GM23338 (cell line): ENCODE data around the gene GOLGA6C. TPM values are rescaled to one million over a fixed set of nuclear protein-coding genes. Genes with fewer than 3 reads are reported as not detected.

Source experiments
- ATAC-seq: fragments of 200-7000 bp; cut with Tn5 transposase; 3 replicates; pipeline ENCODE4 v1.9.1; 2020
- DNase-seq: peaks from one replicate; pipeline ENCODE4 v3.0.0-alpha.2; 2015; ENCODE audit warnings: low spot score
- H2AFZ ChIP-seq: fragments of 200-600 bp; sonication (generic); 2 replicates; pipeline ENCODE4 v1.8.0; 2016; ENCODE audit warnings: antibody characterized with exemption, mild to moderate bottlenecking, moderate library complexity
- H3F3A ChIP-seq: fragments of 200-600 bp; sonication (generic); replicated peaks from 2 replicates; pipeline ENCODE4 v1.8.0; 2017; ENCODE audit warnings: antibody characterized with exemption, mixed run types, low read depth
- H3K27ac ChIP-seq: fragments of 200-600 bp; sonication (generic); 2 replicates; pipeline ENCODE4 v1.6.1; 2016; ENCODE audit warnings: low read depth
- H3K27me3 ChIP-seq: fragments of 200-600 bp; sonication (generic); 2 replicates; pipeline ENCODE4 v1.8.0; 2016; ENCODE audit warnings: mild to moderate bottlenecking, mixed run types, moderate library complexity; ENCODE audit not compliant: insufficient read depth
- H3K36me3 ChIP-seq: fragments of 200-600 bp; sonication (generic); 2 replicates; pipeline ENCODE4 v1.8.0; 2016; ENCODE audit warnings: mild to moderate bottlenecking; ENCODE audit not compliant: insufficient read depth
- H3K4me1 ChIP-seq: fragments of 200-600 bp; sonication (generic); 2 replicates; pipeline ENCODE4 v1.8.0; 2016; ENCODE audit warnings: mild to moderate bottlenecking, moderate library complexity; ENCODE audit not compliant: insufficient read depth
- H3K4me2 ChIP-seq: fragments of 200-600 bp; sonication (generic); 2 replicates; pipeline ENCODE4 v1.7.1; 2017; ENCODE audit warnings: mixed run types
- H3K4me3 ChIP-seq: fragments of 200-600 bp; sonication (generic); 2 replicates; pipeline ENCODE4 v1.6.1; 2016; ENCODE audit warnings: mixed run types
- H3K79me2 ChIP-seq: fragments of 200-600 bp; sonication (generic); replicated peaks from 2 replicates; pipeline ENCODE4 v1.8.0; 2017; ENCODE audit warnings: mild to moderate bottlenecking; ENCODE audit not compliant: insufficient read depth
- H3K9me2 ChIP-seq: fragments of 200-600 bp; sonication (generic); 2 replicates; pipeline ENCODE4 v1.8.0; 2017; ENCODE audit not compliant: insufficient read depth
- H4K20me1 ChIP-seq: fragments of 200-600 bp; sonication (generic); replicated peaks from 2 replicates; pipeline ENCODE4 v1.8.0; 2017; ENCODE audit warnings: mild to moderate bottlenecking; ENCODE audit not compliant: insufficient read depth
- H3K27ac Mint-ChIP-seq: 2 replicates; pipeline ENCODE4 v1.8.0; 2020; ENCODE audit warnings: inconsistent platforms, mild to moderate bottlenecking, moderate library complexity, mixed read lengths
- H3K27me3 Mint-ChIP-seq: 3 replicates; pipeline ENCODE4 v1.8.0; 2022; ENCODE audit warnings: low read depth, mild to moderate bottlenecking, moderate library complexity, mixed read lengths, inconsistent platforms; ENCODE audit not compliant: insufficient read depth, poor library complexity
- H3K36me3 Mint-ChIP-seq: 3 replicates; pipeline ENCODE4 v1.8.0; 2021; ENCODE audit warnings: low read depth, mild to moderate bottlenecking, inconsistent platforms, moderate library complexity, mixed read lengths
- H3K4me1 Mint-ChIP-seq: 3 replicates; pipeline ENCODE4 v1.8.0; 2020; ENCODE audit warnings: mild to moderate bottlenecking, inconsistent platforms, mixed read lengths
- H3K4me3 Mint-ChIP-seq: 3 replicates; pipeline ENCODE4 v1.8.0; 2021; ENCODE audit warnings: moderate library complexity, mild to moderate bottlenecking, inconsistent platforms, mixed read lengths
- H3K9me3 Mint-ChIP-seq: 3 replicates; pipeline ENCODE4 v1.8.0; 2020; ENCODE audit warnings: moderate library complexity, mild to moderate bottlenecking, inconsistent platforms, mixed read lengths
- EZH2phosphoT487 ChIP-seq: fragments of 200-600 bp; sonication (generic); IDR thresholded peaks from one replicate; pipeline ENCODE4 v1.8.1; 2018; ENCODE audit warnings: antibody characterized with exemption; ENCODE audit not compliant: unreplicated experiment
- JUNB ChIP-seq: IDR thresholded peaks from one replicate; pipeline ENCODE4 v1.6.1; 2016; ENCODE audit warnings: antibody characterized with exemption; ENCODE audit not compliant: unreplicated experiment
- NANOG ChIP-seq: IDR thresholded peaks from 2 replicates; pipeline ENCODE4 v1.6.1; 2016; ENCODE audit warnings: antibody characterized with exemption, borderline replicate concordance
- STAT1 ChIP-seq: IDR thresholded peaks from one replicate; pipeline ENCODE4 v1.6.1; 2016; ENCODE audit warnings: antibody characterized with exemption; ENCODE audit not compliant: unreplicated experiment
- ZNF114 ChIP-seq: fragments of 250-450 bp; sonication (Bioruptor Pico); IDR thresholded peaks from 2 replicates; pipeline ENCODE4 v1.5.0; 2020; ENCODE audit warnings: mild to moderate bottlenecking, moderate library complexity
- ZNF331 ChIP-seq: fragments of 250-450 bp; sonication (Bioruptor Pico); IDR thresholded peaks from 2 replicates; pipeline ENCODE4 v1.5.0; 2020; ENCODE audit warnings: low read depth, mild to moderate bottlenecking, moderate library complexity
- polyA plus RNA-seq: library from polyadenylated mRNA; unstranded; fragments of >200 nt; fragmentation: Nextera tagmentation; extraction: Ambion mirVana; gene quantifications from 2 replicates; pipeline ENCODE4 v1.2.1, GENCODE V29; 2016
- total RNA-seq: library from RNA; depleted of rRNA; stranded (reverse); fragments of >200 nt; shearing (Covaris generic); gene quantifications from 2 replicates; pipeline ENCODE4 v1.2.3, GENCODE V29; 2014
- TF ChIP-seq, protein P1 (sequence below): IDR thresholded peaks from one replicate; pipeline ENCODE4 v1.6.1; 2018; ENCODE audit warnings: antibody characterized with exemption; ENCODE audit not compliant: unreplicated experiment
- TF ChIP-seq, protein P2 (sequence below): IDR thresholded peaks from 2 replicates; pipeline ENCODE4 v1.6.1; 2016; ENCODE audit warnings: antibody characterized with exemption
- TF ChIP-seq, protein P3 (sequence below): fragments of 250-450 bp; sonication (Bioruptor Pico); IDR thresholded peaks from 2 replicates; pipeline ENCODE4 v1.5.0; 2020; ENCODE audit warnings: mild to moderate bottlenecking, moderate library complexity

Gene GOLGA6C
- total and polyA plus RNA-seq, 2 experiments from 2014 or later: 0.34 to 1.3 TPM

DNA sequence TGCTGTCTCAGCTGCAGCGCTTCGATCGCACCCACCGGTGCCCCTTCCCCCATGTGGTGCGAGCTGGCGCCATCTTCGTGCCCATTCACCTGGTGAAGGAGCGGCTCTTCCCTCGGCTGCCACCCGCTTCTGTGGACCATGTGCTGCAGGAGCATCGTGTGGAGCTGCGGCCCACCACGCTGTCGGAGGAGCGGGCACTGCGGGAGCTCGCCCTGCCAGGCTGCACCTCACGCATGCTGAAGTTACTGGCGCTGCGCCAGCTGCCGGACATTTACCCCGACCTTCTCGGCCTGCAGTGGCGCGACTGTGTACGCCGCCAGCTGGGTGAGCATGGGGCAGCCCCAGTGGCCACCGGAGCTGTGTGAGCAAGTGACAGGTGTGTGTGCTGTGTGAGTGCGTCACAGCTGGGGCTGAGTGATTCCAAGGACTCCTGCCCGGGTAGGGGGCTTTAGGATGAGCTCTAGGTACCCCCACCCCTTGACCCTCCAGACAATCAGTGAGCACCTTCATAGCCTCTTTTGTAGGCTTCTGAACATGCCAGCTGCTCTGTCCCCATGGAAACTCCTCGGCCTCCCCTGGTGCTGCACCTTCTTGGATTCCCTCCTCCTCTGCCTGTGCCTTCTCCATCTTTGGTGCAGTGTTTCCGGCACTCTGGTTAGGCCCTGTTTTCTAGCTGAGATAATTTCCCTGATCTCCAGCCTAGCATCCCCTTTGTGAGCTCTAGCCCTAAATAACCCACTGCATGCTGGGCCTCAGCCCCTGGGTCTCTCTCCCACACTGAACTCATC, 49.4 kb upstream of the GOLGA6C start (continued):
- TF ChIP-seq, protein P1, sequence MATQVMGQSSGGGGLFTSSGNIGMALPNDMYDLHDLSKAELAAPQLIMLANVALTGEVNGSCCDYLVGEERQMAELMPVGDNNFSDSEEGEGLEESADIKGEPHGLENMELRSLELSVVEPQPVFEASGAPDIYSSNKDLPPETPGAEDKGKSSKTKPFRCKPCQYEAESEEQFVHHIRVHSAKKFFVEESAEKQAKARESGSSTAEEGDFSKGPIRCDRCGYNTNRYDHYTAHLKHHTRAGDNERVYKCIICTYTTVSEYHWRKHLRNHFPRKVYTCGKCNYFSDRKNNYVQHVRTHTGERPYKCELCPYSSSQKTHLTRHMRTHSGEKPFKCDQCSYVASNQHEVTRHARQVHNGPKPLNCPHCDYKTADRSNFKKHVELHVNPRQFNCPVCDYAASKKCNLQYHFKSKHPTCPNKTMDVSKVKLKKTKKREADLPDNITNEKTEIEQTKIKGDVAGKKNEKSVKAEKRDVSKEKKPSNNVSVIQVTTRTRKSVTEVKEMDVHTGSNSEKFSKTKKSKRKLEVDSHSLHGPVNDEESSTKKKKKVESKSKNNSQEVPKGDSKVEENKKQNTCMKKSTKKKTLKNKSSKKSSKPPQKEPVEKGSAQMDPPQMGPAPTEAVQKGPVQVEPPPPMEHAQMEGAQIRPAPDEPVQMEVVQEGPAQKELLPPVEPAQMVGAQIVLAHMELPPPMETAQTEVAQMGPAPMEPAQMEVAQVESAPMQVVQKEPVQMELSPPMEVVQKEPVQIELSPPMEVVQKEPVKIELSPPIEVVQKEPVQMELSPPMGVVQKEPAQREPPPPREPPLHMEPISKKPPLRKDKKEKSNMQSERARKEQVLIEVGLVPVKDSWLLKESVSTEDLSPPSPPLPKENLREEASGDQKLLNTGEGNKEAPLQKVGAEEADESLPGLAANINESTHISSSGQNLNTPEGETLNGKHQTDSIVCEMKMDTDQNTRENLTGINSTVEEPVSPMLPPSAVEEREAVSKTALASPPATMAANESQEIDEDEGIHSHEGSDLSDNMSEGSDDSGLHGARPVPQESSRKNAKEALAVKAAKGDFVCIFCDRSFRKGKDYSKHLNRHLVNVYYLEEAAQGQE: no peak

DNA sequence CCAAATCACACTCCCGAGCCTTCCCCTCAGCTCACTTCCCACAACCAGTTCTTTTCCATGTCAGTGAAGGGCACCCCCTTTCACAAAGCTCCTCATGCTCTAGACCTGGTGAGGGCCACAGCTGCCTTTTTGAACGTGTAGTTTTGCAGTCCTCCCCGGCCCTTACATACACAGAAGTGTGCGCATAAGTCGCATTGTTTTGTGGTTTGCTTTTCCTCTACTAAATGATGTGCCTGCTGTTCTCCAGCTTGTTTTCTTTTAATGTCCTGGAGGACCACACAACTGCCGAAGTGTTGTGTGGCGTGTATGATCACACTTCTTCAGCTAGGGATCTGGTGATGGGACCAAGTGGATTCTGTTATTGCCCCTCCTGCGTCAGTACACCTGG, 48.9 kb upstream of the GOLGA6C start:
- H3K79me2 ChIP-seq: peaks cover 50% of the 10 kb centered on the region
- H3K27ac ChIP-seq: no peak overlapping the region
- Mint-ChIP-seq H3K36me3 (peaks cover 55% of the 10 kb centered on the region), H3K9me3 (no peaks in the 10 kb centered on the region), H3K4me1 (peaks cover 24% of the 10 kb centered on the region), H3K4me3 (no peak overlapping the region), H3K27me3 (peaks cover 23% of the 10 kb centered on the region), H3K27ac (no peak overlapping the region)
- no peaks in the 10 kb centered on the region for H3F3A ChIP-seq
- no peak overlapping the region for H3K4me3 ChIP-seq
- peaks cover 14% of the 10 kb centered on the region; the same call in 1 of the 2 replicates for H3K36me3 ChIP-seq
- no peaks in the 10 kb centered on the region for H3K9me2 ChIP-seq
- no peaks in the 10 kb centered on the region for H3K27me3 ChIP-seq
- ATAC-seq (no peak), DNase-seq (no peak)
- H4K20me1 ChIP-seq: peaks cover 57% of the 10 kb centered on the region
- H3K4me1 ChIP-seq: peaks cover 7% of the 10 kb centered on the region
- H3K4me2 ChIP-seq: no peak overlapping the region
- no peak overlapping the region for H2AFZ ChIP-seq
- TF ChIP-seq JUNB (no peak), NANOG (no peak), ZNF114 (CRISPR knock-in tag) (no peak), EZH2phosphoT487 (no peak), ZNF331 (CRISPR knock-in tag) (no peak), STAT1 (no peak)
- TF ChIP-seq, protein P2, sequence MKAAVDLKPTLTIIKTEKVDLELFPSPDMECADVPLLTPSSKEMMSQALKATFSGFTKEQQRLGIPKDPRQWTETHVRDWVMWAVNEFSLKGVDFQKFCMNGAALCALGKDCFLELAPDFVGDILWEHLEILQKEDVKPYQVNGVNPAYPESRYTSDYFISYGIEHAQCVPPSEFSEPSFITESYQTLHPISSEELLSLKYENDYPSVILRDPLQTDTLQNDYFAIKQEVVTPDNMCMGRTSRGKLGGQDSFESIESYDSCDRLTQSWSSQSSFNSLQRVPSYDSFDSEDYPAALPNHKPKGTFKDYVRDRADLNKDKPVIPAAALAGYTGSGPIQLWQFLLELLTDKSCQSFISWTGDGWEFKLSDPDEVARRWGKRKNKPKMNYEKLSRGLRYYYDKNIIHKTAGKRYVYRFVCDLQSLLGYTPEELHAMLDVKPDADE: no peak
- TF ChIP-seq, protein P1: no peak
- TF ChIP-seq, protein P3, sequence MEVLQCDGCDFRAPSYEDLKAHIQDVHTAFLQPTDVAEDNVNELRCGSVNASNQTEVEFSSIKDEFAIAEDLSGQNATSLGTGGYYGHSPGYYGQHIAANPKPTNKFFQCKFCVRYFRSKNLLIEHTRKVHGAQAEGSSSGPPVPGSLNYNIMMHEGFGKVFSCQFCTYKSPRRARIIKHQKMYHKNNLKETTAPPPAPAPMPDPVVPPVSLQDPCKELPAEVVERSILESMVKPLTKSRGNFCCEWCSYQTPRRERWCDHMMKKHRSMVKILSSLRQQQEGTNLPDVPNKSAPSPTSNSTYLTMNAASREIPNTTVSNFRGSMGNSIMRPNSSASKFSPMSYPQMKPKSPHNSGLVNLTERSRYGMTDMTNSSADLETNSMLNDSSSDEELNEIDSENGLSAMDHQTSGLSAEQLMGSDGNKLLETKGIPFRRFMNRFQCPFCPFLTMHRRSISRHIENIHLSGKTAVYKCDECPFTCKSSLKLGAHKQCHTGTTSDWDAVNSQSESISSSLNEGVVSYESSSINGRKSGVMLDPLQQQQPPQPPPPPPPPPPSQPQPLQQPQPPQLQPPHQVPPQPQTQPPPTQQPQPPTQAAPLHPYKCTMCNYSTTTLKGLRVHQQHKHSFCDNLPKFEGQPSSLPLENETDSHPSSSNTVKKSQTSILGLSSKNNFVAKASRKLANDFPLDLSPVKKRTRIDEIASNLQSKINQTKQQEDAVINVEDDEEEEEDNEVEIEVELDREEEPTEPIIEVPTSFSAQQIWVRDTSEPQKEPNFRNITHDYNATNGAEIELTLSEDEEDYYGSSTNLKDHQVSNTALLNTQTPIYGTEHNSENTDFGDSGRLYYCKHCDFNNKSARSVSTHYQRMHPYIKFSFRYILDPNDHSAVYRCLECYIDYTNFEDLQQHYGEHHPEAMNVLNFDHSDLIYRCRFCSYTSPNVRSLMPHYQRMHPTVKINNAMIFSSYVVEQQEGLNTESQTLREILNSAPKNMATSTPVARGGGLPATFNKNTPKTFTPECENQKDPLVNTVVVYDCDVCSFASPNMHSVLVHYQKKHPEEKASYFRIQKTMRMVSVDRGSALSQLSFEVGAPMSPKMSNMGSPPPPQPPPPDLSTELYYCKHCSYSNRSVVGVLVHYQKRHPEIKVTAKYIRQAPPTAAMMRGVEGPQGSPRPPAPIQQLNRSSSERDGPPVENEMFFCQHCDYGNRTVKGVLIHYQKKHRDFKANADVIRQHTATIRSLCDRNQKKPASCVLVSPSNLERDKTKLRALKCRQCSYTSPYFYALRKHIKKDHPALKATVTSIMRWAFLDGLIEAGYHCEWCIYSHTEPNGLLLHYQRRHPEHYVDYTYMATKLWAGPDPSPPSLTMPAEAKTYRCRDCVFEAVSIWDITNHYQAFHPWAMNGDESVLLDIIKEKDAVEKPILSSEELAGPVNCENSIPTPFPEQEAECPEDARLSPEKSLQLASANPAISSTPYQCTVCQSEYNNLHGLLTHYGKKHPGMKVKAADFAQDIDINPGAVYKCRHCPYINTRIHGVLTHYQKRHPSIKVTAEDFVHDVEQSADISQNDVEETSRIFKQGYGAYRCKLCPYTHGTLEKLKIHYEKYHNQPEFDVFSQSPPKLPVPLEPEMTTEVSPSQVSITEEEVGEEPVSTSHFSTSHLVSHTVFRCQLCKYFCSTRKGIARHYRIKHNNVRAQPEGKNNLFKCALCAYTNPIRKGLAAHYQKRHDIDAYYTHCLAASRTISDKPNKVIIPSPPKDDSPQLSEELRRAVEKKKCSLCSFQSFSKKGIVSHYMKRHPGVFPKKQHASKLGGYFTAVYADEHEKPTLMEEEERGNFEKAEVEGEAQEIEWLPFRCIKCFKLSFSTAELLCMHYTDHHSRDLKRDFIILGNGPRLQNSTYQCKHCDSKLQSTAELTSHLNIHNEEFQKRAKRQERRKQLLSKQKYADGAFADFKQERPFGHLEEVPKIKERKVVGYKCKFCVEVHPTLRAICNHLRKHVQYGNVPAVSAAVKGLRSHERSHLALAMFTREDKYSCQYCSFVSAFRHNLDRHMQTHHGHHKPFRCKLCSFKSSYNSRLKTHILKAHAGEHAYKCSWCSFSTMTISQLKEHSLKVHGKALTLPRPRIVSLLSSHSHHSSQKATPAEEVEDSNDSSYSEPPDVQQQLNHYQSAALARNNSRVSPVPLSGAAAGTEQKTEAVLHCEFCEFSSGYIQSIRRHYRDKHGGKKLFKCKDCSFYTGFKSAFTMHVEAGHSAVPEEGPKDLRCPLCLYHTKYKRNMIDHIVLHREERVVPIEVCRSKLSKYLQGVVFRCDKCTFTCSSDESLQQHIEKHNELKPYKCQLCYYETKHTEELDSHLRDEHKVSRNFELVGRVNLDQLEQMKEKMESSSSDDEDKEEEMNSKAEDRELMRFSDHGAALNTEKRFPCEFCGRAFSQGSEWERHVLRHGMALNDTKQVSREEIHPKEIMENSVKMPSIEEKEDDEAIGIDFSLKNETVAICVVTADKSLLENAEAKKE (CRISPR knock-in tag): no peak
